Mesenchymal stem cell (in vitro differentiated cells and primary cell): ENCODE data around the gene ARPP19.

Source experiments
- DNase-seq: peaks from one replicate; pipeline ENCODE4 v3.0.0-alpha.2; 2013
- H2AFZ ChIP-seq: one replicate; pipeline ENCODE4 v1.6.1; 2013; ENCODE audit warnings: low read depth, mild to moderate bottlenecking, control low read depth, inconsistent platforms, low read length, moderate library complexity
- H2AK5ac ChIP-seq: 2 replicates; pipeline ENCODE4 v1.6.1; 2013; ENCODE audit warnings: low read length, moderate library complexity, mild to moderate bottlenecking, inconsistent platforms; ENCODE audit not compliant: severe bottlenecking
- H2BK120ac ChIP-seq: one replicate; pipeline ENCODE4 v1.6.1; 2013; ENCODE audit warnings: low read depth, mild to moderate bottlenecking, inconsistent platforms, low read length, moderate library complexity
- H2BK12ac ChIP-seq, 2 experiments: one replicate each; pipeline ENCODE4 v1.6.1; 2013; ENCODE audit warnings: inconsistent platforms in 2 of 2, low read length in 2 of 2, mild to moderate bottlenecking in 2 of 2, moderate library complexity in 2 of 2, control low read depth in 1 of 2
- H2BK15ac ChIP-seq: one replicate; pipeline ENCODE4 v1.6.1; 2013; ENCODE audit warnings: mild to moderate bottlenecking, low read depth, inconsistent platforms; ENCODE audit not compliant: poor library complexity, severe bottlenecking
- H2BK5ac ChIP-seq: 2 replicates; pipeline ENCODE4 v1.6.1; 2013; ENCODE audit warnings: low read depth, mild to moderate bottlenecking, low read length, control low read depth, inconsistent platforms; ENCODE audit not compliant: poor library complexity, severe bottlenecking
- H3K14ac ChIP-seq, 2 experiments: one replicate each; pipeline ENCODE4 v1.6.1; 2013; ENCODE audit warnings: inconsistent platforms in 2 of 2, low read length in 2 of 2, control low read depth in 1 of 2, mild to moderate bottlenecking in 1 of 2, moderate library complexity in 1 of 2
- H3K18ac ChIP-seq, 2 experiments: one replicate each; pipeline ENCODE4 v1.6.1; 2013; ENCODE audit warnings: inconsistent platforms in 2 of 2, low read length in 2 of 2, control low read depth in 1 of 2, low read depth in 1 of 2, mild to moderate bottlenecking in 1 of 2
- H3K23ac ChIP-seq, 2 experiments: one replicate each; pipeline ENCODE4 v1.6.1; 2013; ENCODE audit warnings: inconsistent platforms in 2 of 2, low read length in 2 of 2, mild to moderate bottlenecking in 2 of 2, moderate library complexity in 2 of 2, control low read depth in 1 of 2
- H3K27ac ChIP-seq: 2 replicates; pipeline ENCODE4 v1.5.1; 2013; ENCODE audit warnings: mild to moderate bottlenecking, moderate library complexity, low read length, control low read depth, inconsistent platforms; ENCODE audit not compliant: poor library complexity, severe bottlenecking
- H3K27me3 ChIP-seq, 2 experiments: 2 replicates each; pipeline versions ENCODE4 v1.6.1 to v1.7.0; 2013; ENCODE audit warnings: low read length in 2 of 2, mild to moderate bottlenecking in 2 of 2, moderate library complexity in 2 of 2, control low read depth in 1 of 2, inconsistent platforms in 1 of 2; ENCODE audit not compliant: control insufficient read depth in 1 of 2, insufficient read depth in 1 of 2
- H3K36me3 ChIP-seq, 2 experiments: 2 replicates each; pipeline versions ENCODE4 v1.6.1 to v1.7.0; 2013; ENCODE audit warnings: low read length in 2 of 2, control low read depth in 1 of 2, inconsistent platforms in 1 of 2, low read depth in 1 of 2, mild to moderate bottlenecking in 1 of 2; ENCODE audit not compliant: insufficient read depth in 2 of 2, control insufficient read depth in 1 of 2
- H3K4ac ChIP-seq, 2 experiments: one replicate each; pipeline ENCODE4 v1.6.1; 2013; ENCODE audit warnings: inconsistent platforms in 2 of 2, low read length in 2 of 2, mild to moderate bottlenecking in 2 of 2, moderate library complexity in 2 of 2, control low read depth in 1 of 2, low read depth in 1 of 2
- H3K4me1 ChIP-seq: 2 replicates; pipeline ENCODE4 v1.6.1; 2013; ENCODE audit warnings: low read depth, low read length, control low read depth; ENCODE audit not compliant: control insufficient read depth, insufficient read depth
- H3K4me2 ChIP-seq: 2 replicates; pipeline ENCODE4 v1.6.1; 2013; ENCODE audit warnings: low read length, mild to moderate bottlenecking, inconsistent platforms; ENCODE audit not compliant: poor library complexity, severe bottlenecking
- H3K4me3 ChIP-seq, 2 experiments: 2 replicates each; pipeline versions ENCODE4 v1.5.1 to v1.7.0; 2013; ENCODE audit warnings: low read length in 2 of 2, mild to moderate bottlenecking in 2 of 2, control low read depth in 1 of 2, low read depth in 1 of 2; ENCODE audit not compliant: insufficient read depth in 1 of 2
- H3K79me1 ChIP-seq: replicated peaks from 2 replicates; pipeline ENCODE4 v1.6.1; 2013; ENCODE audit warnings: mild to moderate bottlenecking, control low read depth, low read length, inconsistent platforms; ENCODE audit not compliant: poor library complexity, severe bottlenecking
- H3K9ac ChIP-seq: 2 replicates; pipeline ENCODE4 v1.7.0; 2013; ENCODE audit warnings: mild to moderate bottlenecking, low read length, moderate library complexity
- H3K9me3 ChIP-seq: 2 replicates; pipeline ENCODE4 v1.7.0; 2013; ENCODE audit warnings: mild to moderate bottlenecking, low read length; ENCODE audit not compliant: control insufficient read depth
- H4K8ac ChIP-seq: one replicate; pipeline ENCODE4 v1.6.1; 2013; ENCODE audit warnings: inconsistent platforms, mild to moderate bottlenecking, low read length, moderate library complexity
- H4K91ac ChIP-seq: one replicate; pipeline ENCODE4 v1.6.1; 2013; ENCODE audit warnings: mild to moderate bottlenecking, low read length, inconsistent platforms
- WGBS: methylation state at CpG from one replicate; pipeline ENCODE4 v1.1.7; 2013; ENCODE audit warnings: mixed read lengths; 5-methylcytosine and 5-hydroxymethylcytosine counted together

Gene ARPP19

GRCh38 chr15:52528564-52529340 lies 40.1 kb downstream of the ARPP19 start, which contains the start of gene MYO5A:
TSS of gene MYO5A (minus strand) at chr15:52528880. CDS start at chr15:52528806, 74 bp downstream.
- Histone ChIP-seq H2BK12ac (peak within 1 kb of the TSS in 1 of 2 experiments; percentile 60), H3K27me3 (peaks cover 9 to 19% of the 10 kb centered on the region in 2 experiments), H3K9me3 (no peaks in the 10 kb centered on the region), H3K18ac (peak within 1 kb of the TSS; percentile 80 to 85), H2BK5ac (no peak within 1 kb of the TSS), H3K27ac (no peak within 1 kb of the TSS), H2BK15ac (peak within 1 kb of the TSS; percentile 84), H3K4me2 (peak within 1 kb of the TSS; percentile 99), H4K91ac (no peak within 1 kb of the TSS), H4K8ac (peak within 1 kb of the TSS; percentile 80), H3K4me3 (peak within 1 kb of the TSS; percentile 82 to 93), H3K4ac (peak within 1 kb of the TSS; percentile 35 to 56), H2AK5ac (no peak within 1 kb of the TSS), H2AFZ (peak within 1 kb of the TSS; percentile 94), H3K14ac (peak within 1 kb of the TSS in 1 of 2 experiments; percentile 88), H3K79me1 (peaks cover 6% of the 10 kb centered on the region), H3K4me1 (peaks cover 5% of the 10 kb centered on the region), H2BK120ac (peak within 1 kb of the TSS; percentile 92), H3K36me3 (no peaks in the 10 kb centered on the region), H3K9ac (peak within 1 kb of the TSS; percentile 92), H3K23ac (peak within 1 kb of the TSS in 1 of 2 experiments; percentile 92)
- peak; percentile 72 for DNase-seq
- WGBS = under 1% methylated on average over 57 of the region's 103 CpGs

DNA sequence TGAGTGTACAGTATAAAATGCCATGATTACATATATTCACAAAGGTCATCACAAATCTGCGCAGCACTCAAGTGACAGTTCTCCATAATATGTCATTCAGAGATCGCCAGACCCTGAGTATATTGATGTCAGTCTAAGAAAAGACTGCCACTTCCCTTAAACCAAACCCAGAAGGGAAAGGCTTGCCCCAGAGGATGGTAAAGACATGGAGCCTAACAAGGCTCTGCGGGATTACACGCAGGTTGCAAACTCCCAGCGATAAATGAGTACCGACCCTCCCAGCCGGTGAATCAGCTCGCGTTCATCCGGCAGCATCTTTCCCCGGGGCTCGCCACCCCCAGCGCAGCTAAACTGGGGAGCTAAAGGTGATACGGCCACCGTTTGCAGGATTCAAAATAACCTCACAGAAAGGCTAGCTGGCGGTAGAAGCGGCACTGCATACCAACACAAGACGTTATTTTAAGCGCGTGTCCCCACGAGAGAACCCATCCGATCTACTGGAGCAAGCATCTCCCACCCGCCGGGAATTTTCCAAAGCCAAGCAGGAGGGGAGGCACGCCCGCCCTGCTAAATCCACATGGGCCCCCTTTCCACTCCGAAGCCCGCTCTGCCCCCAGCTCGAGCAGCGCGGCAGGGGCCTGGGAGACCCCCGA lies 40.8 kb downstream of the ARPP19 start:
- Histone ChIP-seq H4K8ac (peak overlapping the region; percentile 51), H2BK120ac (peak overlapping the region; percentile 92), H3K4ac (peak overlapping the region in 1 of 2 experiments; percentile 40), H2AFZ (peak overlapping the region; percentile 94), H3K27me3 (peaks cover 9 to 19% of the 10 kb centered on the region in 2 experiments), H2AK5ac (no peak overlapping the region), H3K9me3 (no peaks in the 10 kb centered on the region), H3K36me3 (no peaks in the 10 kb centered on the region), H3K4me1 (peaks cover 5% of the 10 kb centered on the region), H2BK15ac (peak overlapping the region; percentile 26), H3K27ac (no peak overlapping the region), H3K4me2 (peak overlapping the region; percentile 96), H2BK12ac (peak overlapping the region in 1 of 2 experiments; percentile 60), H3K9ac (peak overlapping the region; percentile 89), H3K4me3 (peak overlapping the region; percentile 82 to 93), H3K79me1 (peaks cover 6% of the 10 kb centered on the region), H4K91ac (no peak overlapping the region), H3K18ac (peak overlapping the region; percentile 80 to 85), H2BK5ac (no peak overlapping the region), H3K14ac (peak overlapping the region in 1 of 2 experiments; percentile 88), H3K23ac (peak overlapping the region in 1 of 2 experiments; percentile 64)
- 7% methylated on average over 28 of the region's 32 CpGs for WGBS
- peak; percentile 35 for DNase-seq

- peaks cover 9 to 19% of the 10 kb centered on the region in 2 experiments for H3K27me3 ChIP-seq
- H3K14ac ChIP-seq = no peak overlapping the region
- WGBS = 91% methylated on average over 4 of the region's 7 CpGs
Observed at GRCh38 chr15:52527196-52527910, 41.5 kb downstream of the ARPP19 start.

More at GRCh38 chr15:52527196-52527910, 41.5 kb downstream of the ARPP19 start:
- Histone ChIP-seq H2BK120ac (no peak overlapping the region), H2BK5ac (no peak overlapping the region), H2AFZ (no peak overlapping the region), H2AK5ac (no peak overlapping the region), H3K23ac (no peak overlapping the region), H4K8ac (no peak overlapping the region), H3K4ac (no peak overlapping the region), H3K4me1 (peaks cover 5% of the 10 kb centered on the region), H3K27ac (no peak overlapping the region), H4K91ac (no peak overlapping the region), H3K4me2 (no peak overlapping the region), H3K4me3 (peak overlapping the region in 1 of 2 experiments; percentile 93), H3K18ac (no peak overlapping the region), H3K36me3 (no peaks in the 10 kb centered on the region), H3K9ac (peak overlapping the region; percentile 89), H2BK15ac (no peak overlapping the region), H3K9me3 (no peaks in the 10 kb centered on the region), H2BK12ac (no peak overlapping the region), H3K79me1 (peaks cover 6% of the 10 kb centered on the region)
- no peak for DNase-seq
